Ovary (tissue), 3 donors: Measurements from ENCODE around the gene ANKRD33B.

Source experiments
- CTCF ChIP-seq, 3 donors: fragments of 450-650 bp in 2 of 3; fragments of 200-600 bp in 1 of 3; IDR thresholded peaks; one replicate each; pipeline versions ENCODE4 v1.5.1 to v1.8.0; 2016 to 2022; ENCODE audit warnings: antibody characterized with exemption in 3 of 3, mild to moderate bottlenecking in 1 of 3
- POLR2A ChIP-seq: fragments of 450-650 bp; IDR thresholded peaks from one replicate; pipeline ENCODE4 v1.6.1; 2017; ENCODE audit warnings: antibody characterized with exemption, mild to moderate bottlenecking, moderate library complexity
- donor health status: DM: no; HTN: no; CAD: no.

DNA sequence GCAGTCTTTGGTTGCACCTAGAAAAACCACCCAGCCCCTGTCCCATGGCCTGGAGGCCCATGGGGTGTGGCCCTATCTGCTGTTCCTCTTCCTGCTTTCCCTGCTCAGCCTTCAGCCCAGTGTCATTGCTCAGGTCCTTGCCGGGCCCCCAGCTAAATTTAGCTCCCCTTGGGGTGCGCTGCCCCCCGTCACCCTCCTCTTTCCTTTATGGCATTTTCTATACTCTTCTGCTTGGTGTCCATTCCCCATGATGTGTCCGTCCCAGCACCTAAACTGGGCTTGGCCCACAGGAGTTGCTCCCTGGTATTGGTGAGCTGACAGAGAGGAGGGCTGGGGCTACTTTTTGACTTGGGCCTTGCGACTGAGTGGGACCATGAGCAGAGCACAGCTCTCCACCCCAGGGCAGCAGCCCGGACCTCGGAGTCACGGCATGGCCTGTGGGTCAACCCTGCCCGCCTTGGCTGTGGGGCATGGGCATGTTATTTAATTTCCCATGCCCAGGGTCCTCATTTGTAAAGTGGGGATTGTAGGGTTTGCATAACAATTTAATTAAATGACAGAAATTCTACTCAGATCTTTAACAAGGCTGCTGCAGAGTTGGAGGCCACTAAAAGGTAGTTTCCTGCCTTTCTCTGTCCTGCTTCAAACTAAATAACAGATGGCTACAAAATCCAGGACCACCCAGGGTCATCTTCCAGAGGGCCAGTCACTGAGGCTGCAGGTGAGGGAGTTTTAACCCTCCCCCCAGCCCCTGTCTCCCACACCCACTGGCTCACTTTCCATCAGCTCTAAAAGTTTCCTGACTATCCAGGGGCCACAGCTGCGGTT, 99.0 kb downstream of the ANKRD33B start:
- TF ChIP-seq CTCF (IDR thresholded peaks at IDR 0.05) (no peak), POLR2A (no peak)
